Measurements from ENCODE around the gene OLFML2B.

Gene OLFML2B

GRCh38 chr1:161981735-161982506 is 41.7 kb downstream of the OLFML2B start:
- no peak for DNase-seq

- no peak for DNase-seq
Observed at GRCh38 chr1:161981126-161981525, 42.5 kb downstream of the OLFML2B start.

- no peak for DNase-seq
Observed at GRCh38 chr1:161978011-161978790, 45.5 kb downstream of the OLFML2B start.

GRCh38 chr1:161973924-161974845 is 49.5 kb downstream of the OLFML2B start:
- peak in 10 of 51 donors; percentile 6 to 27 (median 18) for DNase-seq

GRCh38 chr1:161972828-161973227 is 50.8 kb downstream of the OLFML2B start:
- DNase-seq, result no peak

- no peak for DNase-seq
Observed at GRCh38 chr1:161970633-161971032, 53.0 kb downstream of the OLFML2B start.

GRCh38 chr1:161970036-161970435 is 53.6 kb downstream of the OLFML2B start:
- DNase-seq, result no peak

GRCh38 chr1:161966067-161966466 is 57.6 kb downstream of the OLFML2B start:
- DNase-seq, result no peak

- peak in 2 of 51 donors; percentile 7 to 13 for DNase-seq
Observed at GRCh38 chr1:161962091-161962887, 61.4 kb downstream of the OLFML2B start.

- peak in 3 of 51 donors; percentile 33 to 42 (median 35) for DNase-seq
Observed at GRCh38 chr1:161958425-161958824, 65.2 kb downstream of the OLFML2B start.

- peak in 1 of 51 donors; percentile 7 for DNase-seq
Observed at GRCh38 chr1:161956930-161957329, 66.7 kb downstream of the OLFML2B start.

- DNase-seq, result no peak
Observed at GRCh38 chr1:161956097-161956496, 67.6 kb downstream of the OLFML2B start.

- DNase-seq, result no peak
Observed at GRCh38 chr1:161955606-161956005, 68.1 kb downstream of the OLFML2B start.

- DNase-seq, result no peak
Observed at GRCh38 chr1:161954466-161954865, 69.2 kb downstream of the OLFML2B start.

GRCh38 chr1:161954050-161954449 is 69.6 kb downstream of the OLFML2B start:
- DNase-seq, result no peak

GRCh38 chr1:161953256-161953920 is 70.3 kb downstream of the OLFML2B start:
- no peak for DNase-seq

GRCh38 chr1:161952607-161953172 is 71.0 kb downstream of the OLFML2B start:
- no peak for DNase-seq

GRCh38 chr1:161951646-161952045 is 72.0 kb downstream of the OLFML2B start:
- DNase-seq, result no peak

- DNase-seq, result no peak
Observed at GRCh38 chr1:161950377-161950776, 73.3 kb downstream of the OLFML2B start.

GRCh38 chr1:161949548-161949947 is 74.1 kb downstream of the OLFML2B start:
- no peak for DNase-seq
